GM12865 (cell line): ENCODE measurements around the gene NRXN2.

Experiments
- DNase-seq: peaks from one replicate; pipeline ENCODE4 v3.0.0; 2010; ENCODE audit warnings: low read depth
- H3K4me3 ChIP-seq: 2 replicates; pipeline ENCODE4 v1.5.1; 2011; ENCODE audit warnings: mild to moderate bottlenecking, low read depth, low read length, control low read depth
- CTCF ChIP-seq: IDR thresholded peaks from 2 replicates; pipeline ENCODE4 v1.5.1; 2011; ENCODE audit warnings: low read length, control low read depth, low read depth, inconsistent platforms; ENCODE audit not compliant: insufficient read depth; ENCODE audit errors: missing control alignments

NRXN2 gene

GRCh38 chr11:64753019-64753379, 30.0 kb upstream of the NRXN2 start:
- DNase-seq, result no peak
- TF ChIP-seq CTCF, result no peak
- no peak overlapping the region for H3K4me3 ChIP-seq

- no peak for TF ChIP-seq CTCF
- no peak overlapping the region for H3K4me3 ChIP-seq
- DNase-seq, result no peak
These were observed 29.4 kb upstream of the NRXN2 start for GRCh38 chr11:64752175-64752970.

- no peak for TF ChIP-seq CTCF
- no peak overlapping the region for H3K4me3 ChIP-seq
- DNase-seq, result no peak
These were observed 28.6 kb upstream of the NRXN2 start for GRCh38 chr11:64751580-64751979.

GRCh38 chr11:64751136-64751535, 28.1 kb upstream of the NRXN2 start:
- DNase-seq, result no peak
- H3K4me3 ChIP-seq, result no peak overlapping the region
- TF ChIP-seq CTCF, result no peak

- no peak for DNase-seq
- no peak overlapping the region for H3K4me3 ChIP-seq
- no peak for TF ChIP-seq CTCF
These were observed 27.5 kb upstream of the NRXN2 start for GRCh38 chr11:64750361-64751054.

GRCh38 chr11:64747961-64748665, 25.1 kb upstream of the NRXN2 start:
- DNase-seq, result no peak
- TF ChIP-seq CTCF, result no peak
- no peak overlapping the region for H3K4me3 ChIP-seq
